Suprapubic skin (tissue), 3 donors: Measurements from ENCODE around the gene PHF20.

Experiments used
- CTCF ChIP-seq, 2 donors: fragments of 200-600 bp in 1 of 2; fragments of 450-650 bp in 1 of 2; sonication (generic) in 1 of 2; IDR thresholded peaks; one replicate each; pipeline ENCODE4 v1.5.1; 2016 to 2019; ENCODE audit warnings: antibody characterized with exemption in 2 of 2, mild to moderate bottlenecking in 1 of 2, moderate library complexity in 1 of 2
- EP300 ChIP-seq: sonication (generic); formaldehyde crosslinking; IDR thresholded peaks from one replicate; pipeline ENCODE4 v1.6.1; 2017; ENCODE audit warnings: antibody characterized with exemption
- POLR2A ChIP-seq, 2 donors: fragments of 450-650 bp; IDR thresholded peaks; one replicate each; pipeline ENCODE4 v1.6.1; 2017; ENCODE audit warnings: antibody characterized with exemption in 2 of 2, mild to moderate bottlenecking in 2 of 2, moderate library complexity in 2 of 2

GRCh38 chr20:35774391-35774790 is 2.6 kb downstream of the PHF20 start:
- TF ChIP-seq POLR2A (IDR thresholded peaks at IDR 0.05) (no peak), EP300 (no peak), CTCF (IDR thresholded peaks at IDR 0.05) (no peak)
